GM12874 (cell line): ENCODE results near the gene DMRT1.

Source experiments
- TF ChIP-seq, protein P1 (sequence below): IDR thresholded peaks from 2 replicates; pipeline ENCODE4 v1.5.1; 2011; ENCODE audit warnings: low read depth, mild to moderate bottlenecking, control low read depth, low read length, moderate library complexity; ENCODE audit not compliant: insufficient read depth

Gene DMRT1

DNA sequence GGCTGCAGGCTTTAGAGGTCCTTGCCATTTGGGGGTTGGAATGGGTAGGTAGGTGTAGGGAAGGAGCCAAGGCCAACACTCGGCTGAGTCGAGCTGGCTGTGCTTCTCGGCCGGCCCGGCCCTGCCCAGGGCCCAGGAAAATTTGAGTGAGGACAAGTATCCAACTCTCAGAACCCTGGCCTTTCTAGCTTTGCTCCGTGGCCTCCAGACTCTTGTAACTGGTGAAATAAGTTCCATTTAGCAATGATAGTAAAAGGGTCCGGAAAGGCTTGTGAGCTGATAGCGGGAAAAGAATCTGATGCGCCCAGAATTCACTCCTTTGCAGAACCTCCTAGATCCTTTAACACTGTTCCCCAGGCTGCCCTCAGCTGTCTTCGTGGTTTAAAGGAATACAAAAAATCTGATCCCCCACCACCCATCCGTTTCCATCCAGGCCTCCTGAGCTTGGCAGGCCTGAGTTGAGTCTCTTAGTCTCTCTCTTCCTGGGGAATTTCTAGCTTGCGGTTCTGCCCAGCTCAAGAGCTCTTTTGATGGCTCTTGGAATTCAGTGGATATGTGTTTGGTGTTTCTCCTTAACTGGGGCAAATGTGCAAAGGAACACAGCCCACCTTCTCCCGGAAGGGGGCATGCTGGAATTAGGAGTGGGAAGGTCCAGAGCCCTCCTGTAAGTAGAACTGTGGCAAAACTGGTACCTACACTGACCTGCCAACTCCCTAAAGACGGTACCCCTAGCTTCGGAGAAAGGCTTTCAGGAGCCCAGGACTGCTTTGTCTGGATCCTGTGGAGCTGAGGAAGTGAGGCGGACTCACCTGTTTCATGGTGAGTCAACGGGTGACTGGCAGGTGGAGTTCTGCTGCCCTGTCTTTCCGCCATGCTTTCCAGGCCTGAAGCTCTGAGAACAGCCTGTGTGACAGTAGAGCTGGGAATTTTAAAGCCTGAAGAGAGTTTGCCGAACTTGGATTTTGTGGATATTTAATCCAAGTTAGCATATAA is 136.6 kb downstream of the DMRT1 start:
- TF ChIP-seq, protein P1, sequence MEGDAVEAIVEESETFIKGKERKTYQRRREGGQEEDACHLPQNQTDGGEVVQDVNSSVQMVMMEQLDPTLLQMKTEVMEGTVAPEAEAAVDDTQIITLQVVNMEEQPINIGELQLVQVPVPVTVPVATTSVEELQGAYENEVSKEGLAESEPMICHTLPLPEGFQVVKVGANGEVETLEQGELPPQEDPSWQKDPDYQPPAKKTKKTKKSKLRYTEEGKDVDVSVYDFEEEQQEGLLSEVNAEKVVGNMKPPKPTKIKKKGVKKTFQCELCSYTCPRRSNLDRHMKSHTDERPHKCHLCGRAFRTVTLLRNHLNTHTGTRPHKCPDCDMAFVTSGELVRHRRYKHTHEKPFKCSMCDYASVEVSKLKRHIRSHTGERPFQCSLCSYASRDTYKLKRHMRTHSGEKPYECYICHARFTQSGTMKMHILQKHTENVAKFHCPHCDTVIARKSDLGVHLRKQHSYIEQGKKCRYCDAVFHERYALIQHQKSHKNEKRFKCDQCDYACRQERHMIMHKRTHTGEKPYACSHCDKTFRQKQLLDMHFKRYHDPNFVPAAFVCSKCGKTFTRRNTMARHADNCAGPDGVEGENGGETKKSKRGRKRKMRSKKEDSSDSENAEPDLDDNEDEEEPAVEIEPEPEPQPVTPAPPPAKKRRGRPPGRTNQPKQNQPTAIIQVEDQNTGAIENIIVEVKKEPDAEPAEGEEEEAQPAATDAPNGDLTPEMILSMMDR = no peak

GRCh38 chr9:979983-980382 is 138.5 kb downstream of the DMRT1 start:
- TF ChIP-seq, protein P1 = no peak

- TF ChIP-seq, protein P1 = no peak
Observed at GRCh38 chr9:980640-981039, 139.1 kb downstream of the DMRT1 start.

- TF ChIP-seq, protein P1 = no peak
Observed at GRCh38 chr9:981491-981898, 140.0 kb downstream of the DMRT1 start.

DNA sequence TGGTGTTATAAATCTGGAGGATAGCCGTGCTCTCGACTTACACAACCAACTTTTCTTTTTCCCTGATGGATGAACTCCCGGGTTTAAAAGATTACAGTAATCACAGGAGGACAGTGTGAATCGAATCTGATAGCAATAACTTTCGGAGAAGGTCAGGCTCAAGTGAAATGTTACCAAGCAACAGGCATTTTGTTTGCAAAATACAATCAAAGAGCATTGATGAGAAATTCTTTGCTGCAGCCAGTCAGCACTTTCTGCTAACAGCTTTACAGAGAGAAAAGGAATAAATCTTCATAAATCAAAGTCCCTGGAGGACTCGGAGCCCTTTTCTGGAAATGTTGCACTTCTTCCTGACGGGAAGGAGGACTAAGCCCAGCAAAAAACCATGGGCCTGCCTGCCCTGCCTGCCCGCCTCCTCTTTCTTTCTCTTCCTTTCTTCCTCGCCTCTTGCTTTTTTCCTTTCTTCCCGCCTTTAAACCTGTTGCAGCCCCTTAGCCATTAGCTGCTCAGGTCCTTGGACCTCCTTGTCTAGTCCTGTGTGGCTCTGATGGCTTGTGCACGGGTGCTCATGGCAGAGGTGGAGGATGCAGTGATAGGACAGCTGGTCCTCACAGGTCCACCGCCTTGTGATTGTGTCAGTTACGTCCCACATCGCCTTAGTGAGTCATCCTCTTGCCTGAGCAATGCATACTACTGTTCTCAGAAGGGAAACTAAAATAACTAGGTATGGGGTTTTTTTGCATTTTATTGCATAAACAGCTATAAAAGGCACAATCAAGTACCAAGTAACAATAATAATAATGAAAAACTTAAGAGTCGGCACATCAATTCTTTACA is 141.1 kb downstream of the DMRT1 start:
- TF ChIP-seq, protein P1 = no peak

- TF ChIP-seq, protein P1 = no peak
Observed at GRCh38 chr9:994005-994404, 152.5 kb downstream of the DMRT1 start.

GRCh38 chr9:995192-995591 is 153.7 kb downstream of the DMRT1 start:
- TF ChIP-seq, protein P1 = no peak
